GM21423 (cell line): ENCODE measurements around the gene TMEM63B.
A peak's percentile ranks its signal among the peaks of the same experiment; 100 is the strongest.
"Not testable (repeated sequence)": the region's sequence is repeated elsewhere in the genome, so short reads cannot be mapped to it uniquely, and the experiment has no call there.

Source experiments
- ATAC-seq: cut with Tn5 transposase; IDR thresholded peaks from one replicate; pipeline ENCODE4 v1.9.1; 2021; ENCODE audit warnings: mild to moderate bottlenecking, moderate library complexity; ENCODE audit not compliant: unreplicated experiment

TMEM63B gene

DNA sequence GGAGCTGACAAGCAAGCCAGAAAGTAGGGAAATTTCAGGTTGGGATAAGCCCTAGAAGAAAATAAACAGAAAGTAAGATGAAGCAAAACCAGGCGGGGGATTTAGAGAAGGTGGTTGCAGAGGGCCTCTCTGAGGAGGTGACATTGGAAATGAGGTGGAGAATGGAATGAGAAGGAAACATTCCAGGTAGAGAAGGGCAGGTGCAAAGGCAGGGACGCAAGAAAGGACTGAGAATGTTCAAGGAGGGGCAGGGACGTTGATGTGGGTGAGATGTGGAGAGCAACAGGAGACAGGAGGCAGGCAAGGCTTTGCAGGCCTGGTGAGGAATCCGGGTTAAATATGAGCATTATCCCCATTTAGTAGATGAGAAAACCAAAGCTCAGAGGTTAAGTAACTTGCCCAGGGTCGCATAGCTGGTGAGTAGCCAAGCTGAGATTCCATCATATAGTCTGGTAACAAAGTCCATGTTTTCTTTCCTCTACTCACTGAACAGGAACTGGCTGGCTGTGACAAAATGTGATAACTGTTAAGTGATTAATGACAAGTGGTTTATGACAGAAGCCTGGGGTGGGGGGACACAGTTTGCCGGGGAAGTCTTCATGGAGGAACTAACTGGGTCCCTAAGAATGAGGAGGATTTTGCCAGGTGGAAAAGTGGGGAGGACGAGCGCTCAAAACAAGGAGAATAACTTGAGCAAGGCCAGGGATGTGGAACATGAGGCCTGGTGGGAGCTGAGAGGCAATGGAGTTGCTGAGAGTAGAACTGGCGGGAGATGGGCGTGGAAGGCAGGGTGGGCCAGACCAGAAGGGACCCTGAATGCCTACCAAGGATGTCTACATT is 32.7 kb upstream of the TMEM63B start:
- ATAC-seq = no peak

DNA sequence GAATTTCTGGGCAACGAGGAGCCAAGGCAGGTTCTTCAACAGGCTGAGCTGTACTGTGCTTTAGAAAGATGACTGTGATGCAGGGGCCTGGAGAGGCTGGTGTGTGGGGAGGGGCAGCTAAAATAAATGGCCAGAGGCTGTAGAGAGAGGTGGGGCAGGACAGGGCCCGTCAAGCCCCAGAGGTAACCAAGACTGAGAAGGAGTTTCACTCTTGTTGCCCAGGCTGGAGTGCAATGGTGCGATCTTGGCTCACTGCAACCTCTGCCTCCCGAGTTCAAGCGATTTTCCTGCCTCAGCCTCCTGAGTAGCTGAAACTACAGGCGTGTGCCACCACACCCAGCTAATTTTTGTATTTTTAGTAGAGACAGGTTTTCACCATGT is 32.1 kb upstream of the TMEM63B start:
- ATAC-seq = not testable (repeated sequence)

DNA sequence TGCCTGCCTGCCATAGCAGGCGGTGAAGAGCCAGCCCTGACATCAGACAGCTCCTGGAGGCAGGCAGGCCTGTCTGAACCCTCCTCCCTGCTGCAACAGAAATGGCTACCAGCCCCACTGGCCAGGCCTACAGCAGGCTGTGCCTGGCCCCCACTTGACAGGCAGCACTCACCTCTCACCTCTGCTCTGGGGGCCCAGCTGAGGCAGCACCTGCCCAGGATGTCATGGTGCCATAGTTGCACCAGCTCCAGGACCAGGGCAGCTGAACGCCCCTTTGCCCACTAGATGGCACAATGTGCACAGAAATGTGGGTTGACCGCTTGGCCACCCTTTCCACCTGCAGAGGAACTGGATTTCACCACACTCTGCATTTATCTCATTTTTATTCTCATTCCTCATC is 30.7 kb upstream of the TMEM63B start:
- ATAC-seq = peak; percentile 46

DNA sequence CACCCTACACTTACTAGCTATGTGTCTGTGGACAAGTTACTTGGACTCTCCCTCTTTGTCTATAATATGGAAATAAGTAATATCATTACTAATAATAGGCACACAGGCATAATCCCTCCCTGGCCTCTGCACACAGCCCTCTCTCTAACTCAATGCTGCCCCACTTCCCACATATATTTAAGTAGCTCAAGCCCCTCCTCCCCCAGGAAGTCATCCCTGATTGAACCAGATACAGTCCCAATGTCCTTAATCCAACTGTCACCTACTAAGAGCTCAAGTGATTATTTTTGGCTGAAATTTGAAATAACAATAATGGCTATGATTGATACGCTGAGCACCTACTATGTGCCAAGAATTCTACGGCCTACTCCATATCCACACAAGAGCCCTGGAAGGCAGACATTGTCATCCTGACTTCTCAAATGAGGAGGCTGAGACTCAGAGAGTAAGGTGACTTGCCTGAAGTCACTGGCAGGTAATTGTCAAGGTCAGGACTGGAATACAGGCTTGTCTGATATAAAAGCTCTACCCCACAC is 29.5 kb upstream of the TMEM63B start:
- ATAC-seq = no peak

DNA sequence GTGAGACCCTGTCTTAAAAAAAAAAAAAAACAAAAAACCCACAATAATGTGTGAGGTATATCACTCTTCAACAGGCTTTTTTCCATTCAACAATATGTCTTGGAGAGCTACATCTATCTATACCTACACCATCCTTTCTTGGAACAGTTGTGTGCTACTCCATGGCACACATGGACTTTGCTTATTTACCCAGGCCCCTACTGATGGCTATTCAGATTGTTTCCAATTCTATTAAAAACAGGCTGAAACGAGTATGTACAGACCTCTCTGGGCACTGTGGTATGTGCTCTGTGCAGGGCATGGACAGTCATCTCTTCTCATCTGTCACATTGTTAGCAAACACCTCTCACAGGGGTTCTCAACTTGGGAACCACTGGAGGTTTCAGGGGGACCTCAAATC is 28.2 kb upstream of the TMEM63B start:
- ATAC-seq = no peak

DNA sequence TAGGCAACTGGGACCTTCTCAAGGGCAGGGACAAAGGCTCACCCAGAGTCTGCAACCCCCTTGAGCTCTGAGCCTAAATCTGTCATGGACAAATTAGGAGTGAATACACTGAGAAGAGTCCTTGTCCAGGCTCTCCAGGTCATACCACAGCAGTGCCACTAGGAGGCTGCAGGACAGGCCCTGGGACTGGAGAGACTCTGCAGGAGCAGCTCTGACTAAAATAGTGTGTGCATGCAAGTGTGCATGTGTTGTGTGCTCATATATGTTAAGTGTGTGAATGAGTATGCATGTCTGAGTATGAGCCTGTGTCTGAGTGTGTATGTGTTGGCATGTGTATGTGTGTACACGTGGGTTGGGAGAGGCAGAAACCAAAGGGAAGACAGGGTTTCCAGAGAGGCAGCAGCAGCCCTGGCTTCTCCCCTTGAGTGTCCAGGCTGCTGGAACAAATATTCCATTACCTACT is 27.2 kb upstream of the TMEM63B start:
- ATAC-seq = no peak

DNA sequence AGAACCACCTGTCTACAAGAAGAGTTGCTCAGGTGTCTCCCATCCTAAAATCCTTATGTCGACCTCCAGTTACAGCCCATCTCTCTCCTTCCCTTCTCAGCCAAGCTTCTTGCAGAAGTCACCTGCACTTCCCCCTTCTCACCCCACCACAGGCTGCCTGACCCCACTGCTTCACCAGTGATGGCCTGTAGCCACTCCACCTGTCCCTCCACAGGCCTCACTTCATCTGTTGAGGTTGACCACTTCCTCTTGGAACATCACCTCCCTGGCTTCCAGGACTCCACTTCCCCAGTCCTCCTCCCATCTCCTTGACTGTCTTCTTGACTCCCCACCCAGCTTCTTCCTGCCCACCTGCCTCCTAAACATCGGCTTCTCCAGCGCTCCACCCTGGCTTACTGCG is 25.5 kb upstream of the TMEM63B start:
- ATAC-seq = no peak

DNA sequence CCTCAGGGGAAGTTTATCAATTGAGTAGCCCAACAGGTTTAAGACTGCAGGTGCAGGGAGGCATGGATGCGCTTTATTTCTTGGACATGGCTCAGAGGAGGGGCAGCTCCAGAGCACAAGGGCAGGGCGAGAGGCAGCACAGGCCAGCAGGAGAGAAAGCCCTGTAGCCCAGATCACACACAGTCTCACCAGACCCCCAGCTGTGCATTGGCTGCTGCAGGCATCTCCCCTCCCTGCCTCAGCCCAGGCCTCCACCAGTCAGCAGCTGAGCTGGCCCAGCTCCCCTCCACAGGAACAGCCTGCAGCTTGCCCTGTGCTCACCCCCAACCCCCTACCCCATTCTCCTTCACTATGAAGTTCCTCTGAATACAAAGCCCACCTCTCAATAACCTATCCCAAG is 24.8 kb upstream of the TMEM63B start:
- ATAC-seq = no peak

DNA sequence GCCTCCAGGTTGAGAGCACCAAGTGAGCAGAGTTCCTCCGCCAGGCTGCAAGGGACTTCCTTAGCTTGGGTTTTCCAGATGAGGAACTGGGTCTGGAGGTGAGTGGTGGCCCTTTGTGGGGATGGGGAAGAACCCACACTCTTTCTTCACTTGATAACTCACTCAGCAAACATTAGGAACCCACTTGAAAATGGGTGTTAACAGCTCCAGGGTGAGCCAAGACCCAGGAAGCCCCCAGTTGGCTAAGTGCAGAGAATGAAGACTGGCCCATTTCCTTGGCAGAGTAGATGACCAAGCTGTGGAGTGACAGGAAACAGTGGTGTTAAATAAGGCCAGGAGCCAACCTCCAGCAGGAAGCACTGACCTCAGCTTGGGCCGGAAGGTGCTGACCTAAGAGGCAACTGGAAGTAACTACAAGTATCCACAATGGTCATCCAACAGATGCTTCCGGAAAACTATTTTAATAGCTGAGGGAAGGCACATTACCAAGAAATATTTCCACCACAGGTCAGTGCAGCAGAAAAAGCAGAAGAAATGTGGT is 22.8 kb upstream of the TMEM63B start:
- no peak for ATAC-seq

DNA sequence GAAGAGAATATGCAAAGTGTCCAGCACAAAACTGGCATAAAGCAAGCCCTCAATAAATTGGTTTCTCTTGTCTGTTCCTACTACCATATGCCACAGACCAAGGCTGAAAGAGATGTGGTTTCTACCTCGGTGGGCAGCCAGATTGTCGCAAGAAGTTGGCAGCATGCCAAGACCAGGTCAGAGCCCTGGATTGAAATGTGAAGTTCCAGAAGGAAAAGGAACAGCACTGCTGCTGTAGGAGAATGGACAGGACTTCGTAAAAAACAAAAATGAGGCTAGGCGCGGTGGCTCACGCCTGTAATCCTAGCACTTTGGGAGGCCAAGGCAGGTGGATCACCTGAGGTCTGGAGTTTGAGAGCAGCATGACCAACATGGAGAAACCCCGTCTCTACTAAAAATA is 22.2 kb upstream of the TMEM63B start:
- no peak for ATAC-seq

DNA sequence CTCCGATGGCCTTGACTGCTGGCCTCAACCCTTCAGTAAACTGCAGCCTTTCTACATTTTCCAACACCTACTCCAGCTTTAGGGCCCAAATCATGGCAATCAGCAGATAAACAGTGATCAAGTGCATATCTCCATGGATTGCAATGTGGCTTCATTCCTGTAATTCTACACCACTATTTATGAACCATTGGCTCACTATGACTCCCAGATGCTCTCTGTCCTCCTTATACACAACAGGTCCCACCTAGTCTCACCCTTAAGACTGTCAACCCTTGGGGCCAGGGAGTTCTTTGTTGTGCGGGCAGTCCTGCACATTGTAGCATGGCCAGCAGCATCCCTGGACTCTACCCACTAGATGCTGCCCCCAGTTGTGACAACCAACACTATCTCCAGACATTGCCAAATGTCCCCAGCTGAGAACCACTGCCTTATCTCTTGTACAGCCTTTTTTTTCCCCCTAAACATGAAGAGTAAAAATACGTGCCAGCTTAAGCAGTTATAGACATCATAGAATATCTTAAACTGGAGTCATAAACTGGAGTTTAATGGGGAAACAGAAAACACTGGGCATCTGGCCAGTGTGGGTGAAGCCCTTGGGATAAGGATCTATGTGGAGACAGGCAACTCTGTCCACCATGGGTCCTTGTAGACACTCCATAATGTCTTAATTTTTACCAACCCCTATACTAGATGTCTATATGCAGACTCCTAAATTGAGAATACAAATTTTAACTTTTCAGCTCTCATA is 21.2 kb upstream of the TMEM63B start:
- ATAC-seq = no peak

DNA sequence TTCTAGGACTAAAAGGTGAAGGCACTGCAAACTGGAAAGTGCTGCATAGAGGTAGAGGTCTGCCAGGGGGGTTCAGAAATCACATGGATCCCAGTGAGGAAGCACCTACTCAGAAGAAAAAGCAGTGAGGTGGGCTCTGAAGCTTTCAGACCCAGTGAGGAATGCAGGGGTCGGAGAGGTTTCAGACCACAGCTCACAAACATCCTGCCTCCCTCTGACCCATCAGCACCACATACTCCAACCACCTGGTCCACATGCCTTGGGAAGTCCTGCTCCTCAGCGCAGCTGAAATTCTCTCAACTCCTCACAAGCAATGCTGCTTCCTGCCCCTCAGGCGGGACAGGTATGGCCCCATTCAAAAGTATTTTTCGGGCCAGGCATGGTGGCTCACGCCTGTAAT is 20.3 kb upstream of the TMEM63B start:
- no peak for ATAC-seq

DNA sequence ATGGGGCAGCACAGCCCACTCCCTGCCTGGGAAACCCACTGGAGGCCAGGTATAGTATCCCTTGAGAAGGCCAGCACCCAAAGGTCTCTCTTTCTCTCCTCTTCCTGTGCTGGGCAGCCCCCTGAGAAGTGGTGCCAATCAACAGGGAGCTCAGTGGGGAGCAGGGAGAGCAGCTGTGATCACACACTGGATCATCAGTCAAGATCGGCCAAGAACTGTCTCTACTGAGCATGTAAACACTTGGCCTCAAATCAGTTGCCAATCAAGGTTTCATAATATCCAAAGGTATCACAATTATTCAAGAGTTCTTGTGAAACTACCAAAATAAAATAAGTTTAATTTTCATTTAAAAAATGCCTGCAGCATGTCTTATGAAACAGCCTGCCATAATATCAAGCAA is 18.9 kb upstream of the TMEM63B start:
- ATAC-seq = no peak

DNA sequence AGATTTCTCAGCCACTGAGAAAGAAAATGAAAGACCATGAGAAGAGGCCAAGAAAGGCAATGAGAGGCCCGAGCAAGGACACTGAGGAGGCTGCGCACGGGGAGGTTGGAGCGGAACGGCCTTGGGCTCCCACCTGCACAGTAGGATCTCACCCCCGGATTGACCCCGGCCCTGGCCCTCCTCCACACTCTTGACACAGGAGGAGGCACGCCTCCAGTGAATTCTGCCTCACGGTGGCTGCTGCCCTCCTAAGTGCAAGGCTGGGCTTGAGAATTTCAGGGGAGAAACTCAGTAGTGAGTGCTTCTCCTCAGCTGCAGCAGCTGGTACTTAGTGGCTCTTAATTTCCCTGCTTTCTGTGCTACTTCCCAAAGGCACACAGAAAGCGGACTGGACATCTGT is 18.1 kb upstream of the TMEM63B start:
- ATAC-seq = no peak

DNA sequence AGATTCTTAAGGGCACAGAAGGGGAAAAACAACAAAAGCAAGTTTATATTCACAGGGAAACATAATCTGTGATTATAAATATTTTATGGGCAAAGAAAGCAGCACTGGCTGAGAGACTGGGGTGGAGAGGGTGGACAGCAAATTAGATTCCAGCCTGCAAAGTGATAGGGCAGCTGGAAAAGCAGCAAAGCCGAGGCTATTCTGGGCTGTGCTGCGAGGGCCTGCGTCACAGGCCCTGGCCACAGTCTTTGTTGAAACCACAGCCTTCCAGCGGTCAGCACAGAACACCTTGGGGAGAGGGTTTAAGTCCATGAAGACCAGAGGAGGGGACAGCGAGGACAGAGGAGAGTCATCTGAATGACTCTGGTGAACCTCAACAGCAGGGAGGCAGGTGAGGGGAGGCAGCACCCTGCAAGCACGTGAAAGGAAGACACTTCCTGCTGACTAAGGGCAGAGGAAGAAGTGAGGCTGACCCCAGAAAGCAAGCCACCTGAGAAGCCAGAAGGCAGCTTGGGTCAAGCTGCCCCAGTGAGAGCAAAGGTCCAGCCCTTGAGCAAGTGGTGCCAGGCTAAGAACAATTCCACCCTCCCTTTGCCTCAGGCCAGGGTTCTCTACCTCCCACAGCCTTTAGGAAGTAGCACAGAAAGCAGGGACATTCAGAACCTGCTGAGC is 17.2 kb upstream of the TMEM63B start:
- ATAC-seq = no peak

DNA sequence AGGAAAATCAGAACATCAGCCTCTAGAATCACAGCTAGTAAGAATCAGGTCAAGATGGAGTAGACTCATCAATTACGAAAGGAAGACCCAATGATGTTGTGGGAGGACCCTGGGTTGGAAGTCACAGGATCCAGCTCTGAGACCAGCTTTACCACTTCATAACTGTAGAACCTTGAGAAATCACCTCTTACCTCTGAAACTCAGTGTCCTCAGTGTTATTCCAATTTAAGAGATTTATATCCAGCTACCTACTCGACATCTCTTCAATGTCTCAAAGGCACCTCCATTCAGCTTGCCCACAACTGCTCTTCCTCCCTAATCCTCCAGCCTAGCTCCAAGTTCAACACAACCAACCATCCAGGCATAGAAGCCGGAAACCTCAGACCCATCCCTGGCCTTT is 16.4 kb upstream of the TMEM63B start:
- ATAC-seq = no peak

DNA sequence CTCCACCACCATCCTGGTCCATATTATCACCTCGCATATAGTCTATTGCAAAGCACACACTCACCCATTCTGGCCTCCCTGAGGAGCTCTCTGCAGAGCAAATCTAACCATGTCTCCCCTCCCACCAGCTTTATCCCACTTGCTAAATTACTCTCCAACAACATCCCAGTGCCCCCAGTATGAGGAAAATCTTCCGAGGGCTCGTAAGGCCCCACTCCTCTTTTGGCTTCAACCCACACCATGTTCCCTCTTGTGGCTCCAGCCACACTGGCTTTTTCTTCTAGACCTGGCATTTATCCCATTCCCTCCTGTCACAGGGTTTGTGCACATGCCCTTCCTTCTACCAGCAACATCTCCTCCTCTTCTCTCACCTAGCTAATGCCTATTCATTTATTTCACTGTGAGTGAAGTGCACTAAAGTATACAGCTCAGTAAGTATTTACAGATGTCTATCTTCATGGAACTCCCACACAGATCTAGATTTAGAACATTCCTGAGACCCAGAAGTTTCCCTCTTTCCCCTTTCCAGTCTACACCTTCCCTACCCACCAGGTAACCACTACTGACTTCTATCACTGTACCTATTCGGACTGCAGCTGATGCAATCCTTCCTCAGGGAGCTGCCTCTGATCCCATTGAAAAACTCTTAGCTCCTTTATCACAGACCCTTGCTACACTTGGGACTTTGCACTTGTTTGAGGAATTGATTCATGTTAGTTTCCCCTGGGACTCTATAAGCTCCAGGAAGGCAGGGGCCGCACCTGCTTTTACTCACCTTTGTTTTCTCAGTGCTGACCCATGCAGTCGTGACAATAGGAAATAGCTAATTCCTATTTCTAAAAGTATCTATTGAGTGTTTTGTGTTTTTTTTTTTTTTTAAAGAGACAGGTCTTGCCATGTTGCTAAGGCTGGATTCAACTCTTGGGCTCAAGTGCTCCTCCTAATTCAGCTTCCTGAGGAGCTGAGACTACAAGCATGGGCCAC is 15.6 kb upstream of the TMEM63B start:
- no peak for ATAC-seq

DNA sequence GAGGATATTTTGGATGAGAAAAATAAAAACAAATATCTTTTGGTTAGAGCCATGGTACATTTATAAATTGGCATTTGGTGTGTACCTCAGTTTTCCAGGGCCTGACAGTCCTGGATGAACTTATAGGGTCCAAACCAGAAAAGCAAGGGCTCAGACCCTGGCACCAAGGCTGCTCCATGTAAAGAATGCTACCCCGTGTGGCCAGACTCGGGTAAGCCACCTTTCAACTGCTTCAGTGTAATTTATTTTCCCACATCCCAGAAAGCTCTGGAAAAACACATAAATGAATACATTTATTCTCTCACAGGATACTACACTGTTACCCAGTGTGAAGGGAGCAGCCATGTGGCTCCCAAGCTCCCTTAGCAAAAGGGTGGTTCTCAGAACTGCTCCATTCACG is 13.9 kb upstream of the TMEM63B start:
- no peak for ATAC-seq

DNA sequence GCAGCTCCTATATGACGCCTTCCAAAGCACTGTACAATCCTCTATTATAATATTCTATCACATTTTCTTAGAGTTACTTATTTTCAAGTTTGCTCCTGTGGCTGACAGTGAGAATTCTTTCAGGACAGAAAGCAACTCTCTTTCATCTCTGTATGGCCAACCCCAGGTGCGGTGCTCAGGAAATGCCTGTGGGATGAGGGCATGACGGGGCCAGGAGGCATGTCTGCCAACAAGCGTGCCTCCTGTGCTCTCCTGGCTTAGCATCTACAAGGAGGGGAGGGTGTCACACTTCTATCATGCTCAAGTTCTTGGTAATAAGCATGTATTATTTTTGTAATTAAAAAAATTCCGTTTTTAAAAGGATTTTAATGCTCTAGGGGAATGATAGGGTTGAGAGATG is 11.5 kb upstream of the TMEM63B start:
- no peak for ATAC-seq
